ENCODE measurements around the gene FCRLB.
"Not testable (repeated sequence)": the region's sequence is repeated elsewhere in the genome, so short reads cannot be mapped to it uniquely, and the experiment has no call there.

FCRLB gene

GRCh38 chr1:161766102-161766981, 45.0 kb downstream of the FCRLB start, which contains the start of gene ATF6:
Gene ATF6, plus strand, starts transcription at chr1:161766320. Its CDS starts 41 bp downstream, at chr1:161766361.
- H3K4me1 Mint-ChIP-seq: peaks cover 23% of the 10 kb centered on the region
- H3K27me3 Mint-ChIP-seq (ENCODE audit: low read depth): no peaks in the 10 kb centered on the region
- TF ChIP-seq CTCF (IDR thresholded peaks at IDR 0.05; ENCODE audit: unreplicated experiment in 3 of 3): no peak
- no peaks in the 10 kb centered on the region for H3K36me3 Mint-ChIP-seq (ENCODE audit: low read depth)
- no peaks in the 10 kb centered on the region for H3K9me3 Mint-ChIP-seq
- H3K27ac Mint-ChIP-seq: peak within 1 kb of the TSS; percentile 89 to 94 (median 91)
- peak within 1 kb of the TSS; percentile 99 to 100 (median 99) for H3K4me3 Mint-ChIP-seq

- TF ChIP-seq CTCF (IDR thresholded peaks at IDR 0.05; ENCODE audit: unreplicated experiment in 3 of 3): no peak
- no peaks in the 10 kb centered on the region for H3K9me3 Mint-ChIP-seq
- H3K36me3 Mint-ChIP-seq (ENCODE audit: low read depth): no peaks in the 10 kb centered on the region
- H3K4me1 Mint-ChIP-seq: peaks cover 21% of the 10 kb centered on the region
- no peak overlapping the region for H3K27ac Mint-ChIP-seq
- peak overlapping the region; percentile 99 to 100 (median 99) for H3K4me3 Mint-ChIP-seq
- H3K27me3 Mint-ChIP-seq (ENCODE audit: low read depth): no peaks in the 10 kb centered on the region
Measured at GRCh38 chr1:161768461-161768860, 47.1 kb downstream of the FCRLB start.

GRCh38 chr1:161768986-161769672, 47.8 kb downstream of the FCRLB start:
- Mint-ChIP-seq H3K4me3 (peak overlapping the region in 1 of 3 experiments; percentile 33), H3K9me3 (no peaks in the 10 kb centered on the region), H3K36me3 (ENCODE audit: low read depth) (no peaks in the 10 kb centered on the region), H3K4me1 (peaks cover 17% of the 10 kb centered on the region), H3K27me3 (ENCODE audit: low read depth) (no peaks in the 10 kb centered on the region), H3K27ac (no peak overlapping the region)
- TF ChIP-seq CTCF (IDR thresholded peaks at IDR 0.05; ENCODE audit: unreplicated experiment in 3 of 3): no peak

- H3K27ac Mint-ChIP-seq; H3K9me3 Mint-ChIP-seq; H3K36me3 Mint-ChIP-seq (ENCODE audit: low read depth); H3K27me3 Mint-ChIP-seq (ENCODE audit: low read depth): not testable (repeated sequence)
- H3K4me1 Mint-ChIP-seq: peaks cover 17% of the 10 kb centered on the region
- H3K4me3 Mint-ChIP-seq: peak overlapping the region in 1 of 3 experiments; percentile 54
Measured at GRCh38 chr1:161769673-161770045, 48.3 kb downstream of the FCRLB start.

- Mint-ChIP-seq H3K27me3 (ENCODE audit: low read depth) (no peaks in the 10 kb centered on the region), H3K27ac (no peak overlapping the region), H3K9me3 (no peaks in the 10 kb centered on the region), H3K4me3 (peak overlapping the region in 2 of 3 experiments; percentile 32 to 54), H3K36me3 (ENCODE audit: low read depth) (no peaks in the 10 kb centered on the region), H3K4me1 (peaks cover 17% of the 10 kb centered on the region)
- no peak for TF ChIP-seq CTCF (IDR thresholded peaks at IDR 0.05; ENCODE audit: unreplicated experiment in 3 of 3)
Measured at GRCh38 chr1:161770250-161770649, 48.9 kb downstream of the FCRLB start.

- Mint-ChIP-seq H3K9me3 (no peaks in the 10 kb centered on the region), H3K4me3 (no peak overlapping the region), H3K36me3 (ENCODE audit: low read depth) (no peaks in the 10 kb centered on the region), H3K27me3 (ENCODE audit: low read depth) (no peaks in the 10 kb centered on the region), H3K4me1 (peaks cover 17% of the 10 kb centered on the region), H3K27ac (no peak overlapping the region)
- no peak for TF ChIP-seq CTCF (IDR thresholded peaks at IDR 0.05; ENCODE audit: unreplicated experiment in 3 of 3)
Measured at GRCh38 chr1:161771161-161771560, 49.8 kb downstream of the FCRLB start.
